GM12878 (cell line): ENCODE data around the gene MPIG6B. TPM values are rescaled to one million over a fixed set of nuclear protein-coding genes. Genes with fewer than 3 reads are reported as not detected.
A peak's percentile ranks its signal among the peaks of the same experiment; 100 is the strongest.

Source experiments
- BRCA1 ChIP-seq: IDR thresholded peaks from 2 replicates; pipeline ENCODE4 v1.6.1; 2011; ENCODE audit warnings: low read depth, low read length, improper control_type of control experiment
- CBX5 ChIP-seq: sonication (generic); IDR thresholded peaks from 2 replicates; pipeline ENCODE4 v1.6.1; 2016; ENCODE audit warnings: low read depth, moderate library complexity, mild to moderate bottlenecking, inconsistent platforms
- CTCF ChIP-seq, 3 experiments: IDR thresholded peaks in 2 of 3; conservative IDR thresholded peaks in 1 of 3; 2 replicates each; pipeline ENCODE4 v1.5.1; 2011; ENCODE audit warnings: low read depth in 3 of 3, low read length in 3 of 3, mild to moderate bottlenecking in 3 of 3, control low read depth in 2 of 3, moderate library complexity in 2 of 3, inconsistent platforms in 1 of 3, mixed read lengths in 1 of 3; ENCODE audit not compliant: control insufficient read depth in 2 of 3, insufficient read depth in 1 of 3; ENCODE audit errors: extremely low read depth in 1 of 3
- DPF2 ChIP-seq: fragments of 450-650 bp; IDR thresholded peaks from 2 replicates; pipeline ENCODE4 v1.6.1; 2017; ENCODE audit warnings: mild to moderate bottlenecking
- ETV6 ChIP-seq, 2 experiments: fragments of 450-650 bp in 1 of 2; IDR thresholded peaks in 1 of 2; conservative IDR thresholded peaks in 1 of 2; 2 replicates each; pipeline ENCODE4 v1.6.1; 2014; ENCODE audit warnings: antibody characterized with exemption in 1 of 2, borderline replicate concordance in 1 of 2, low read depth in 1 of 2, mild to moderate bottlenecking in 1 of 2, moderate library complexity in 1 of 2
- HCFC1 ChIP-seq: fragments of 150-350 bp; IDR thresholded peaks from 2 replicates; pipeline ENCODE4 v1.6.1; 2014; ENCODE audit warnings: low read length
- IRF5 ChIP-seq: fragments of 450-650 bp; IDR thresholded peaks from 2 replicates; pipeline ENCODE4 v1.6.1; 2017; ENCODE audit warnings: borderline replicate concordance
- MAX ChIP-seq: IDR thresholded peaks from 2 replicates; pipeline ENCODE4 v1.6.1; 2012; ENCODE audit warnings: low read depth, low read length, improper control_type of control experiment
- MEF2B ChIP-seq: fragments of 450-650 bp; IDR thresholded peaks from 2 replicates; pipeline ENCODE4 v1.6.1; 2018; ENCODE audit warnings: mild to moderate bottlenecking, moderate library complexity; ENCODE audit not compliant: partially characterized antibody, poor library complexity, severe bottlenecking
- PKNOX1 ChIP-seq: fragments of 450-650 bp; IDR thresholded peaks from 2 replicates; pipeline ENCODE4 v1.6.1; 2016; ENCODE audit warnings: mild to moderate bottlenecking
- PML ChIP-seq: IDR thresholded peaks from 2 replicates; pipeline ENCODE4 v1.6.1; 2012; ENCODE audit warnings: low read length, inconsistent platforms
- POLR2AphosphoS2 ChIP-seq: IDR thresholded peaks from 2 replicates; pipeline ENCODE4 v1.6.1; 2011; ENCODE audit warnings: low read depth, mild to moderate bottlenecking, low read length, improper control_type of control experiment, moderate library complexity
- POLR2AphosphoS5 ChIP-seq: IDR thresholded peaks from 2 replicates; pipeline ENCODE4 v1.6.1; 2011; ENCODE audit warnings: mild to moderate bottlenecking, low read length, inconsistent platforms
- SIN3A ChIP-seq: IDR thresholded peaks from 2 replicates; pipeline ENCODE4 v1.6.1; 2012; ENCODE audit warnings: low read depth, low read length, improper control_type of control experiment
- SREBF2 ChIP-seq: IDR thresholded peaks from 2 replicates; pipeline ENCODE4 v1.6.1; 2012; ENCODE audit warnings: mild to moderate bottlenecking, low read length
- SUZ12 ChIP-seq: fragments of 200-600 bp; sonication (generic); IDR thresholded peaks from one replicate; pipeline ENCODE4 v1.6.1; 2018; ENCODE audit warnings: antibody characterized with exemption, mild to moderate bottlenecking; ENCODE audit not compliant: unreplicated experiment
- USF1 ChIP-seq: IDR thresholded peaks from 2 replicates; pipeline ENCODE4 v1.6.1; 2011; ENCODE audit warnings: borderline replicate concordance, low read depth, mild to moderate bottlenecking, moderate library complexity, mixed read lengths, low read length; ENCODE audit not compliant: insufficient read depth; ENCODE audit errors: extremely low read length
- ZBTB4 ChIP-seq: fragments of 450-650 bp; formaldehyde crosslinking; IDR thresholded peaks from 2 replicates; pipeline ENCODE4 v1.4.0; 2022; ENCODE audit warnings: mild to moderate bottlenecking, moderate library complexity
- polyA plus RNA-seq, 11 experiments: library from polyadenylated mRNA; depleted of rRNA in 4 of 11; unstranded in 6 of 11; stranded (reverse) in 5 of 11; fragments of >200 nt; fragmentation: Nextera tagmentation in 4 of 11; fragmentation: Illumina TruSeq in 1 of 11; extraction: Ambion mirVana in 4 of 11; extraction: Trizol in 1 of 11; gene quantifications; 1 replicate in 1 of 11; 2 replicates in 10 of 11; pipeline versions ENCODE4 v1.2.1 to v1.2.3, GENCODE V29; 2011 to 2016; ENCODE audit warnings: inconsistent platforms in 2 of 11, missing spikeins in 2 of 11, low read depth in 1 of 11
- total RNA-seq, 4 experiments: library from RNA; depleted of rRNA in 3 of 4; stranded (reverse); fragments of >200 nt in 3 of 4; fragmentation: Illumina TruSeq in 1 of 4; extraction: Trizol in 1 of 4; gene quantifications; 2 replicates each; pipeline versions ENCODE4 v1.2.1 to v1.2.3, GENCODE V29; 2013 to 2021

Gene MPIG6B
- total and polyA plus RNA-seq, 10 of the 15 experiments (the other 5 are each of a cell fraction or from before 2014, with no cell fraction given) = not detected

GRCh38 chr6:31734821-31735406 lies 11.7 kb downstream of the MPIG6B start (continued):
- no peak for TF ChIP-seq CTCF (IDR thresholded peaks at IDR 0.05 in 2 of 3, conservative IDR thresholded peaks at IDR 0.05 in 1 of 3; ENCODE audit: control insufficient read depth in 2 of 3, extremely low read depth in 1 of 3, insufficient read depth in 1 of 3, low read depth in 3 of 3, low read length in 3 of 3)
- TF ChIP-seq CBX5 = no peak
- TF ChIP-seq HCFC1 = no peak
- TF ChIP-seq IRF5 = no peak
- no peak for TF ChIP-seq MAX
- no peak for TF ChIP-seq SUZ12
- TF ChIP-seq ETV6 (conservative IDR thresholded peaks at IDR 0.05 in 1 of 2, IDR thresholded peaks at IDR 0.05 in 1 of 2; ENCODE audit: borderline replicate concordance in 1 of 2, low read depth in 1 of 2) = peak in 1 of 2 experiments; percentile 84; a peak in 2 of 4 replicates
- TF ChIP-seq POLR2AphosphoS2 = no peak
- TF ChIP-seq USF1 = no peak
- TF ChIP-seq SIN3A = no peak; the same call in 1 of the 2 replicates
- no peak; the same call in none of the 2 replicates for TF ChIP-seq POLR2AphosphoS5
- TF ChIP-seq BRCA1 = no peak
- peak; percentile 84 for TF ChIP-seq MEF2B
- no peak for TF ChIP-seq PML
- TF ChIP-seq SREBF2 = no peak
- TF ChIP-seq PKNOX1 = peak; percentile 70
- TF ChIP-seq DPF2 = 0 out of 2 replicates have a peak, but pooled peaks have one; percentile 61
- no peak for TF ChIP-seq ZBTB4 (CRISPR knock-in tag)
